Measurements from ENCODE around the gene PLCB1. TPM values are rescaled to one million over a fixed set of nuclear protein-coding genes. Genes with fewer than 3 reads are reported as not detected.

The PLCB1 gene
- total and polyA plus RNA-seq, 2 experiments from 2014 or later, result 14.9 to 20.7 TPM

DNA sequence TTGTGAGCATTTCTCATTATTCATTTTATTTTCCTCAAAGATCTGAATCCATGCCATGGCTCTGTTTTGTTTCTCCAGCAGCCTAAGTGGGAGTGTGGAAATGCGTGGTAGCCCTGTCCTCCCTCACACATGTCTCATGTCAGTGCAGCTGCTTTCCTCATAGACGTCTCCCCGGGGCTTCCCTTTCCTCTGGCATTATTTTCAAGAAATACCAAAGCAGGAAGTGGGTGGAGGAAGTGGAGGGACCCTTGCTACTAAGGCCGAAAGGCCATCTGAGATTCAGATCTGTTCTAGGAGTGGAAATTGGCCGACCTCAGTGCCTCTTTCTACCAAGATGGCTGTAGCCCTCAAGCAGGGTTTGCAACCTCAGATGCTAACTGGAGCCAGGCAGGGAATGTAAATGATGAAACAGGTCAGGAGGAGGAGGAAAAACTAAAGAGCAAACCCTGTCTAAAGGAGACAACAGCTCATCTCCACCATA lies 515.9 kb downstream of the PLCB1 start (continued):
- TF ChIP-seq, protein P1, sequence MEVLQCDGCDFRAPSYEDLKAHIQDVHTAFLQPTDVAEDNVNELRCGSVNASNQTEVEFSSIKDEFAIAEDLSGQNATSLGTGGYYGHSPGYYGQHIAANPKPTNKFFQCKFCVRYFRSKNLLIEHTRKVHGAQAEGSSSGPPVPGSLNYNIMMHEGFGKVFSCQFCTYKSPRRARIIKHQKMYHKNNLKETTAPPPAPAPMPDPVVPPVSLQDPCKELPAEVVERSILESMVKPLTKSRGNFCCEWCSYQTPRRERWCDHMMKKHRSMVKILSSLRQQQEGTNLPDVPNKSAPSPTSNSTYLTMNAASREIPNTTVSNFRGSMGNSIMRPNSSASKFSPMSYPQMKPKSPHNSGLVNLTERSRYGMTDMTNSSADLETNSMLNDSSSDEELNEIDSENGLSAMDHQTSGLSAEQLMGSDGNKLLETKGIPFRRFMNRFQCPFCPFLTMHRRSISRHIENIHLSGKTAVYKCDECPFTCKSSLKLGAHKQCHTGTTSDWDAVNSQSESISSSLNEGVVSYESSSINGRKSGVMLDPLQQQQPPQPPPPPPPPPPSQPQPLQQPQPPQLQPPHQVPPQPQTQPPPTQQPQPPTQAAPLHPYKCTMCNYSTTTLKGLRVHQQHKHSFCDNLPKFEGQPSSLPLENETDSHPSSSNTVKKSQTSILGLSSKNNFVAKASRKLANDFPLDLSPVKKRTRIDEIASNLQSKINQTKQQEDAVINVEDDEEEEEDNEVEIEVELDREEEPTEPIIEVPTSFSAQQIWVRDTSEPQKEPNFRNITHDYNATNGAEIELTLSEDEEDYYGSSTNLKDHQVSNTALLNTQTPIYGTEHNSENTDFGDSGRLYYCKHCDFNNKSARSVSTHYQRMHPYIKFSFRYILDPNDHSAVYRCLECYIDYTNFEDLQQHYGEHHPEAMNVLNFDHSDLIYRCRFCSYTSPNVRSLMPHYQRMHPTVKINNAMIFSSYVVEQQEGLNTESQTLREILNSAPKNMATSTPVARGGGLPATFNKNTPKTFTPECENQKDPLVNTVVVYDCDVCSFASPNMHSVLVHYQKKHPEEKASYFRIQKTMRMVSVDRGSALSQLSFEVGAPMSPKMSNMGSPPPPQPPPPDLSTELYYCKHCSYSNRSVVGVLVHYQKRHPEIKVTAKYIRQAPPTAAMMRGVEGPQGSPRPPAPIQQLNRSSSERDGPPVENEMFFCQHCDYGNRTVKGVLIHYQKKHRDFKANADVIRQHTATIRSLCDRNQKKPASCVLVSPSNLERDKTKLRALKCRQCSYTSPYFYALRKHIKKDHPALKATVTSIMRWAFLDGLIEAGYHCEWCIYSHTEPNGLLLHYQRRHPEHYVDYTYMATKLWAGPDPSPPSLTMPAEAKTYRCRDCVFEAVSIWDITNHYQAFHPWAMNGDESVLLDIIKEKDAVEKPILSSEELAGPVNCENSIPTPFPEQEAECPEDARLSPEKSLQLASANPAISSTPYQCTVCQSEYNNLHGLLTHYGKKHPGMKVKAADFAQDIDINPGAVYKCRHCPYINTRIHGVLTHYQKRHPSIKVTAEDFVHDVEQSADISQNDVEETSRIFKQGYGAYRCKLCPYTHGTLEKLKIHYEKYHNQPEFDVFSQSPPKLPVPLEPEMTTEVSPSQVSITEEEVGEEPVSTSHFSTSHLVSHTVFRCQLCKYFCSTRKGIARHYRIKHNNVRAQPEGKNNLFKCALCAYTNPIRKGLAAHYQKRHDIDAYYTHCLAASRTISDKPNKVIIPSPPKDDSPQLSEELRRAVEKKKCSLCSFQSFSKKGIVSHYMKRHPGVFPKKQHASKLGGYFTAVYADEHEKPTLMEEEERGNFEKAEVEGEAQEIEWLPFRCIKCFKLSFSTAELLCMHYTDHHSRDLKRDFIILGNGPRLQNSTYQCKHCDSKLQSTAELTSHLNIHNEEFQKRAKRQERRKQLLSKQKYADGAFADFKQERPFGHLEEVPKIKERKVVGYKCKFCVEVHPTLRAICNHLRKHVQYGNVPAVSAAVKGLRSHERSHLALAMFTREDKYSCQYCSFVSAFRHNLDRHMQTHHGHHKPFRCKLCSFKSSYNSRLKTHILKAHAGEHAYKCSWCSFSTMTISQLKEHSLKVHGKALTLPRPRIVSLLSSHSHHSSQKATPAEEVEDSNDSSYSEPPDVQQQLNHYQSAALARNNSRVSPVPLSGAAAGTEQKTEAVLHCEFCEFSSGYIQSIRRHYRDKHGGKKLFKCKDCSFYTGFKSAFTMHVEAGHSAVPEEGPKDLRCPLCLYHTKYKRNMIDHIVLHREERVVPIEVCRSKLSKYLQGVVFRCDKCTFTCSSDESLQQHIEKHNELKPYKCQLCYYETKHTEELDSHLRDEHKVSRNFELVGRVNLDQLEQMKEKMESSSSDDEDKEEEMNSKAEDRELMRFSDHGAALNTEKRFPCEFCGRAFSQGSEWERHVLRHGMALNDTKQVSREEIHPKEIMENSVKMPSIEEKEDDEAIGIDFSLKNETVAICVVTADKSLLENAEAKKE (CRISPR knock-in tag; IDR thresholded peaks at IDR 0.05), result no peak
- TF ChIP-seq CREB1 (CRISPR knock-in tag; IDR thresholded peaks at IDR 0.05; ENCODE audit: low read depth) (no peak), POLR2AphosphoS5 (IDR thresholded peaks at IDR 0.05; ENCODE audit: low read depth) (no peak), ZNF114 (CRISPR knock-in tag; IDR thresholded peaks at IDR 0.05) (no peak), NANOG (IDR thresholded peaks at IDR 0.05; ENCODE audit: borderline replicate concordance) (no peak), JUNB (IDR thresholded peaks at IDR 0.05; ENCODE audit: unreplicated experiment) (no peak), STAT1 (IDR thresholded peaks at IDR 0.05; ENCODE audit: unreplicated experiment) (no peak), EZH2 (IDR thresholded peaks at IDR 0.05; ENCODE audit: low read depth, unreplicated experiment) (no peak)
- TF ChIP-seq, protein P2, sequence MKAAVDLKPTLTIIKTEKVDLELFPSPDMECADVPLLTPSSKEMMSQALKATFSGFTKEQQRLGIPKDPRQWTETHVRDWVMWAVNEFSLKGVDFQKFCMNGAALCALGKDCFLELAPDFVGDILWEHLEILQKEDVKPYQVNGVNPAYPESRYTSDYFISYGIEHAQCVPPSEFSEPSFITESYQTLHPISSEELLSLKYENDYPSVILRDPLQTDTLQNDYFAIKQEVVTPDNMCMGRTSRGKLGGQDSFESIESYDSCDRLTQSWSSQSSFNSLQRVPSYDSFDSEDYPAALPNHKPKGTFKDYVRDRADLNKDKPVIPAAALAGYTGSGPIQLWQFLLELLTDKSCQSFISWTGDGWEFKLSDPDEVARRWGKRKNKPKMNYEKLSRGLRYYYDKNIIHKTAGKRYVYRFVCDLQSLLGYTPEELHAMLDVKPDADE (IDR thresholded peaks at IDR 0.05), result no peak

DNA sequence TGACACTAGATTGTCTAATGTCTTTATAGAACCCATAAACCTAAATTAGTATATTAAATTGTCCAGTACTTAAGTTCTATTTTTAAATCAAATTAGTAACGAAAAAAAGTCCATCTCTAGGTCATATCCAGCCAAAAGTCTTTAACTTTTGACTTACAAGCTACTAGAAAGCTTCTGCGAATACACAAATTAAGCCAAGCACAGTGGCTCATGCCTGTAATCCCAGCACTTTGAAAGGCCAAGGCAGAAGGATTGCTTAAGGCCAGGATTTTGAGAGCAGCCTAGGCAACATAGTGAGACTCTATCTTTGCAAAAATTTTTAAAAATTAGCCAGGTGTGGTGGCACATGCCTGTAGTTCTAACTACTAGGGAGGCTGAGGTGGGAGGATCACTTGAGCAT lies 516.4 kb downstream of the PLCB1 start:
- no peaks in the 10 kb centered on the region for H3K27me3 Mint-ChIP-seq (ENCODE audit: insufficient read depth, low read depth, poor library complexity)
- Histone ChIP-seq H3K4me1 (ENCODE audit: insufficient read depth) (no peaks in the 10 kb centered on the region), H4K20me1 (replicated peaks; ENCODE audit: insufficient read depth) (no peaks in the 10 kb centered on the region), H3K9me2 (ENCODE audit: insufficient read depth) (no peaks in the 10 kb centered on the region), H3K27me3 (ENCODE audit: insufficient read depth) (no peaks in the 10 kb centered on the region), H3K36me3 (ENCODE audit: insufficient read depth) (peaks cover 4% of the 10 kb centered on the region; the same call in 1 of the 2 replicates), H3K27ac (ENCODE audit: low read depth) (no peak overlapping the region), H3F3A (replicated peaks; ENCODE audit: low read depth) (no peaks in the 10 kb centered on the region), H3K4me3 (no peak overlapping the region), H3K4me2 (no peak overlapping the region), H3K79me2 (replicated peaks; ENCODE audit: insufficient read depth) (no peaks in the 10 kb centered on the region), H2AFZ (no peak overlapping the region)
- H3K27ac Mint-ChIP-seq, result no peak overlapping the region
- H3K4me1 Mint-ChIP-seq, result no peaks in the 10 kb centered on the region
- H3K36me3 Mint-ChIP-seq (ENCODE audit: low read depth), result peaks cover 7% of the 10 kb centered on the region
- TF ChIP-seq, protein P1 (CRISPR knock-in tag; IDR thresholded peaks at IDR 0.05), result no peak
- TF ChIP-seq POLR2AphosphoS5 (IDR thresholded peaks at IDR 0.05; ENCODE audit: low read depth), result no peak
- ATAC-seq (no peak), DNase-seq (ENCODE audit: low spot score) (no peak)
- H3K4me3 Mint-ChIP-seq, result no peak overlapping the region
- H3K9me3 Mint-ChIP-seq, result 0 out of 3 replicates have a peak, but pooled peaks cover under 1% of the 10 kb centered on the region
